Skin of body (tissue), 2 donors: ENCODE results near the gene COX11. TPM values are rescaled to one million over a fixed set of nuclear protein-coding genes. Genes with fewer than 3 reads are reported as not detected.

Experiments used
- small RNA-seq: library from RNA; depleted of rRNA; stranded (forward); fragments of <200 nt; gene quantifications from one replicate; pipeline ENCODE3, GENCODE V24; 2014; ENCODE audit warnings: low replicate concordance
- total RNA-seq: library from RNA; depleted of rRNA; stranded (reverse); fragments of >200 nt; gene quantifications from one replicate; pipeline ENCODE4 v1.2.3, GENCODE V29; 2014

The COX11 gene
- total RNA-seq, 1 donor from 2014 or later: 54.9 TPM

Small RNA genes within 50 kb of the gene (small RNA-seq; reads per million reads assigned to genes)
- not detected for gene AC007485.1

Other genes with a start within 250 kb of the COX11 start
- 24.9 TPM for gene TOM1L1, start 67.8 kb downstream of the COX11 start, total RNA-seq
- gene STXBP4, start 111 bp upstream of the COX11 start, total RNA-seq: 14.2 TPM